OCI-LY1 (cell line): ENCODE measurements around the gene MTSS2.

ENCODE experiments used
- CTCF ChIP-seq: fragments of 200-600 bp; sonication (generic), shearing (Covaris generic); IDR thresholded peaks from 2 replicates; pipeline ENCODE4 v1.5.1; 2017; ENCODE audit warnings: mild to moderate bottlenecking, antibody characterized with exemption, low read length, moderate library complexity, mixed read lengths
- EZH2 ChIP-seq: fragments of 200-600 bp; sonication (generic), shearing (Covaris generic); IDR thresholded peaks from 2 replicates; pipeline ENCODE4 v1.8.0; 2017; ENCODE audit warnings: borderline replicate concordance, mixed run types, mild to moderate bottlenecking, antibody characterized with exemption, low read length, moderate library complexity, mixed read lengths

DNA sequence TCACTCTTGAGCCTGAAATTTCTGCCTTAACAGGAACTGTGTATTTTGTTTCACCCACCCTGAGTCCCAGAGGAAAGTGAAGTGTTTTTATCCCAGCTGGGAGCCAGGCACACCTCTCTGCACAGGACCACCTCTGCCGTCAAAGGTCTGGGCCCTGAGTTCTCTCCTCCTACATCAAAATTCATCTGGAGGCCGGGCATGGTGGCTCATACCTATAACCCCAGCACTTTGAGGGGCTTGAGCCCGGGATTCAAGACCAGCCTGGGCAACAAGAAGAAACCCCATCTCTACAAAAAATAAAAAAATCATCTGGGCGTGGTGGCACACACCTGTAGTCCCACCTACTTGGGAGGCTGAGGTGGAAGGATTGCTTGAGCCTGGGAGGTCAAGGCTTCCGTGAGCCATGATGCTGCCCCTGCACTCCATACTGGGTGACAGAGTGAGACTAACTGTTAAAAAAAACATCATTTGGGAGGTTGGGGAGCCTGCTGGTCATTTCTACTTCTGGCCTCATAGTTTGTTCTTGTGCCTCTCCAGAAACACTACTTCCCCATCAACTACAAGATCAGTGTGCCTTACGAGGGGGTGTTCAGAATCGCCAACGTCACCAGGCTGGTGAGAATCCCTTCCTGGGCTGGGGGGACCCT, 29.7 kb downstream of the MTSS2 start:
- TF ChIP-seq CTCF (no peak), EZH2 (no peak)
